Hepatocyte (in vitro differentiated cells): Measurements from ENCODE around the gene ELL2. TPM values are rescaled to one million over a fixed set of nuclear protein-coding genes. Genes with fewer than 3 reads are reported as not detected.

Experiments used
- DNase-seq: peaks from one replicate; pipeline ENCODE4 v3.0.0-alpha.2; 2016; ENCODE audit warnings: low spot score
- H2AFZ ChIP-seq: fragments of 200-600 bp; sonication (generic); 2 replicates; pipeline ENCODE4 v1.6.0; 2016; ENCODE audit warnings: antibody characterized with exemption, mild to moderate bottlenecking
- H3K27ac ChIP-seq: fragments of 200-600 bp; sonication (generic); 2 replicates; pipeline ENCODE4 v1.5.1; 2016; ENCODE audit warnings: mild to moderate bottlenecking
- H3K27me3 ChIP-seq: fragments of 200-600 bp; sonication (generic); 2 replicates; pipeline ENCODE4 v1.6.1; 2016
- H3K36me3 ChIP-seq: fragments of 200-600 bp; sonication (generic); replicated peaks from 2 replicates; pipeline ENCODE4 v1.5.1; 2016; ENCODE audit warnings: low read depth; ENCODE audit not compliant: insufficient read depth
- H3K4me1 ChIP-seq: fragments of 200-600 bp; sonication (generic); 2 replicates; pipeline ENCODE4 v1.5.1; 2016; ENCODE audit warnings: mild to moderate bottlenecking, moderate library complexity; ENCODE audit not compliant: insufficient read depth
- H3K4me2 ChIP-seq: fragments of 200-600 bp; sonication (generic); 2 replicates; pipeline ENCODE4 v1.6.0; 2016
- H3K4me3 ChIP-seq: fragments of 200-600 bp; sonication (generic); 2 replicates; pipeline ENCODE4 v1.5.1; 2016; ENCODE audit warnings: mild to moderate bottlenecking
- H3K79me2 ChIP-seq: fragments of 200-600 bp; sonication (generic); 2 replicates; pipeline ENCODE4 v1.6.0; 2017; ENCODE audit warnings: mild to moderate bottlenecking
- H3K9me2 ChIP-seq: fragments of 200-600 bp; sonication (generic); replicated peaks from 2 replicates; pipeline ENCODE4 v1.6.0; 2017; ENCODE audit warnings: mild to moderate bottlenecking; ENCODE audit not compliant: insufficient read depth
- H3K9me3 ChIP-seq: fragments of 200-600 bp; sonication (generic); 2 replicates; pipeline ENCODE4 v1.5.1; 2016; ENCODE audit warnings: low read depth, mild to moderate bottlenecking
- H4K20me1 ChIP-seq: fragments of 200-600 bp; sonication (generic); 2 replicates; pipeline ENCODE4 v1.6.0; 2016; ENCODE audit warnings: mild to moderate bottlenecking; ENCODE audit not compliant: insufficient read depth, poor library complexity, severe bottlenecking
- CTCF ChIP-seq: fragments of 200-600 bp; sonication (generic); IDR thresholded peaks from 2 replicates; pipeline ENCODE4 v1.5.1; 2016; ENCODE audit warnings: antibody characterized with exemption, mild to moderate bottlenecking; ENCODE audit not compliant: poor library complexity
- EZH2 ChIP-seq: fragments of 200-600 bp; sonication (generic); IDR thresholded peaks from 2 replicates; pipeline ENCODE4 v1.6.1; 2016; ENCODE audit warnings: antibody characterized with exemption, mild to moderate bottlenecking, borderline replicate concordance
- EZH2phosphoT487 ChIP-seq: fragments of 200-600 bp; sonication (generic); IDR thresholded peaks from one replicate; pipeline ENCODE4 v1.6.1; 2018; ENCODE audit warnings: antibody characterized with exemption, mild to moderate bottlenecking, low read depth, moderate library complexity; ENCODE audit not compliant: unreplicated experiment, severe bottlenecking
- WGBS: methylation state at CpG from one replicate; pipeline ENCODE4 v1.1.6; 2016; ENCODE audit warnings: low lambda C conversion rate; ENCODE audit errors: missing lambda C conversion rate; 5-methylcytosine and 5-hydroxymethylcytosine counted together
- polyA plus RNA-seq: library from polyadenylated mRNA; unstranded; fragments of >200 nt; fragmentation: Nextera tagmentation; extraction: Ambion mirVana; gene quantifications from 2 replicates; pipeline ENCODE4 v1.2.1, GENCODE V29; 2016
- total RNA-seq: library from RNA; depleted of rRNA; stranded (reverse); fragments of >200 nt; gene quantifications from 2 replicates; pipeline ENCODE4 v1.2.3, GENCODE V29; 2014

The ELL2 gene
- total and polyA plus RNA-seq, 2 experiments from 2014 or later: 34.6 to 56.0 TPM

GRCh38 chr5:95983509-95983908, 21.9 kb upstream of the ELL2 start:
- H3K9me3 ChIP-seq: no peaks in the 10 kb centered on the region
- no peak overlapping the region for H2AFZ ChIP-seq
- DNase-seq: no peak
- H3K4me2 ChIP-seq: no peak overlapping the region
- H3K36me3 ChIP-seq: no peaks in the 10 kb centered on the region
- H3K4me3 ChIP-seq: no peak overlapping the region
- H3K4me1 ChIP-seq: peaks cover 30% of the 10 kb centered on the region
- H3K27me3 ChIP-seq: no peaks in the 10 kb centered on the region
- H3K9me2 ChIP-seq: no peaks in the 10 kb centered on the region
- WGBS: 99% methylated on average over 2 of the region's 2 CpGs
- H4K20me1 ChIP-seq: no peaks in the 10 kb centered on the region
- TF ChIP-seq EZH2 (no peak), CTCF (no peak)
- H3K27ac ChIP-seq: no peak overlapping the region
- no peaks in the 10 kb centered on the region for H3K79me2 ChIP-seq

- Histone ChIP-seq H3K4me1 (peaks cover 27% of the 10 kb centered on the region), H3K27ac (no peak overlapping the region), H4K20me1 (no peaks in the 10 kb centered on the region), H3K4me2 (no peak overlapping the region), H3K79me2 (no peaks in the 10 kb centered on the region), H3K9me2 (no peaks in the 10 kb centered on the region), H3K27me3 (no peaks in the 10 kb centered on the region), H3K9me3 (no peaks in the 10 kb centered on the region), H3K36me3 (no peaks in the 10 kb centered on the region), H2AFZ (no peak overlapping the region), H3K4me3 (no peak overlapping the region)
- no peak for DNase-seq
- no peak for TF ChIP-seq EZH2phosphoT487
- TF ChIP-seq EZH2: no peak
- TF ChIP-seq CTCF: no peak
Observed at GRCh38 chr5:95983080-95983479, 21.4 kb upstream of the ELL2 start.

GRCh38 chr5:95976606-95977005, 15.0 kb upstream of the ELL2 start:
- peaks cover 4% of the 10 kb centered on the region for H3K9me3 ChIP-seq
- no peak overlapping the region for H3K4me2 ChIP-seq
- no peaks in the 10 kb centered on the region for H3K9me2 ChIP-seq
- H3K36me3 ChIP-seq: no peaks in the 10 kb centered on the region
- H3K4me3 ChIP-seq: no peak overlapping the region
- H3K27me3 ChIP-seq: no peaks in the 10 kb centered on the region
- H2AFZ ChIP-seq: no peak overlapping the region
- no peak overlapping the region for H3K27ac ChIP-seq
- WGBS: 79% methylated on average over 1 of the region's 1 CpG
- H3K79me2 ChIP-seq: peaks cover 2% of the 10 kb centered on the region
- no peak for DNase-seq
- no peaks in the 10 kb centered on the region for H4K20me1 ChIP-seq
- no peaks in the 10 kb centered on the region for H3K4me1 ChIP-seq
- TF ChIP-seq CTCF (no peak), EZH2 (no peak), EZH2phosphoT487 (no peak)

GRCh38 chr5:95975703-95976102, 14.1 kb upstream of the ELL2 start:
- no peaks in the 10 kb centered on the region for H3K9me2 ChIP-seq
- no peak overlapping the region for H2AFZ ChIP-seq
- no peaks in the 10 kb centered on the region for H4K20me1 ChIP-seq
- no peak overlapping the region for H3K4me2 ChIP-seq
- no peaks in the 10 kb centered on the region for H3K36me3 ChIP-seq
- no peaks in the 10 kb centered on the region for H3K27me3 ChIP-seq
- no peak overlapping the region for H3K27ac ChIP-seq
- no peak for TF ChIP-seq EZH2phosphoT487
- TF ChIP-seq CTCF: no peak
- no peak for TF ChIP-seq EZH2
- no peak overlapping the region for H3K4me3 ChIP-seq
- H3K9me3 ChIP-seq: peaks cover 4% of the 10 kb centered on the region
- 65% methylated on average over 1 of the region's 1 CpG for WGBS
- no peaks in the 10 kb centered on the region for H3K4me1 ChIP-seq
- DNase-seq: no peak
- H3K79me2 ChIP-seq: peaks cover 2% of the 10 kb centered on the region
